Hepatocyte (in vitro differentiated cells): ENCODE measurements around the gene ATXN10.

ENCODE experiments used
- EZH2phosphoT487 ChIP-seq: fragments of 200-600 bp; sonication (generic); IDR thresholded peaks from one replicate; pipeline ENCODE4 v1.6.1; 2018; ENCODE audit warnings: antibody characterized with exemption, mild to moderate bottlenecking, low read depth, moderate library complexity; ENCODE audit not compliant: unreplicated experiment, severe bottlenecking
- TF ChIP-seq, protein P1 (sequence below): fragments of 200-600 bp; sonication (generic); IDR thresholded peaks from 2 replicates; pipeline ENCODE4 v1.5.1; 2016; ENCODE audit warnings: antibody characterized with exemption, mild to moderate bottlenecking; ENCODE audit not compliant: poor library complexity

DNA sequence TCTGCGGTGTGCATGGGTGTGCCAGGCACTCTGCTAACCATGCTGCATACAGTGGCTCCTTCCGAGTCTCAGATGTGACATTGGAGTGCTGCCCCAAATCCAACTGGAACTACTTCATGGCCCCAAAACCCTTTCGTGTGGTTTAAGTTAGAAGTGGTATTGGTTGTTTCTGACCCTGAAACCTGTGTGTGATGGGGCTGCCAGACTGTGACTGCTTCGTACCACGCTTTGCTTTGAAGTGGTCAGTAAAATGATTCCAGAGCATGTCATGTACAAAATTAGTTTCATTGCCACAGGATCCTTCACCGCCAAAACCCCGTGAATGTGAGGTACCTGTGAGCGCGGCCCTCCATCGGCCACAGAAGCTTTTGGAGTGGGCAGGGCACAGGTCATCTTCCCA, 163.2 kb downstream of the ATXN10 start:
- TF ChIP-seq, protein P1, sequence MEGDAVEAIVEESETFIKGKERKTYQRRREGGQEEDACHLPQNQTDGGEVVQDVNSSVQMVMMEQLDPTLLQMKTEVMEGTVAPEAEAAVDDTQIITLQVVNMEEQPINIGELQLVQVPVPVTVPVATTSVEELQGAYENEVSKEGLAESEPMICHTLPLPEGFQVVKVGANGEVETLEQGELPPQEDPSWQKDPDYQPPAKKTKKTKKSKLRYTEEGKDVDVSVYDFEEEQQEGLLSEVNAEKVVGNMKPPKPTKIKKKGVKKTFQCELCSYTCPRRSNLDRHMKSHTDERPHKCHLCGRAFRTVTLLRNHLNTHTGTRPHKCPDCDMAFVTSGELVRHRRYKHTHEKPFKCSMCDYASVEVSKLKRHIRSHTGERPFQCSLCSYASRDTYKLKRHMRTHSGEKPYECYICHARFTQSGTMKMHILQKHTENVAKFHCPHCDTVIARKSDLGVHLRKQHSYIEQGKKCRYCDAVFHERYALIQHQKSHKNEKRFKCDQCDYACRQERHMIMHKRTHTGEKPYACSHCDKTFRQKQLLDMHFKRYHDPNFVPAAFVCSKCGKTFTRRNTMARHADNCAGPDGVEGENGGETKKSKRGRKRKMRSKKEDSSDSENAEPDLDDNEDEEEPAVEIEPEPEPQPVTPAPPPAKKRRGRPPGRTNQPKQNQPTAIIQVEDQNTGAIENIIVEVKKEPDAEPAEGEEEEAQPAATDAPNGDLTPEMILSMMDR: no peak
- no peak for TF ChIP-seq EZH2phosphoT487
